Measurements from ENCODE around the gene ZNF350.
"Not testable (repeated sequence)": the region's sequence is repeated elsewhere in the genome, so short reads cannot be mapped to it uniquely, and the experiment has no call there.

The ZNF350 gene

GRCh38 chr19:51986309-51987291 is at the start of gene ZNF350:
TSS of gene ZNF350 (minus strand) at chr19:51986840. CDS start at chr19:51974360, 12,480 bp downstream.
- DNase-seq (ENCODE audit: low read depth, low spot score) = peak; percentile 77
- Histone ChIP-seq H3K9me3 (ENCODE audit: control insufficient read depth, insufficient read depth, low read length) (no peaks in the 10 kb centered on the region), H3K27me3 (ENCODE audit: control insufficient read depth, insufficient read depth, low read length) (no peaks in the 10 kb centered on the region), H3K27ac (ENCODE audit: low read length) (no peak within 1 kb of the TSS), H3K4me3 (ENCODE audit: low read length) (peak within 1 kb of the TSS; percentile 77), H3K4me1 (ENCODE audit: control insufficient read depth, insufficient read depth, low read length) (no peaks in the 10 kb centered on the region), H3K36me3 (ENCODE audit: control insufficient read depth, insufficient read depth, low read length) (no peaks in the 10 kb centered on the region)
- no CpG with 5 or more reads among the region's 33 CpGs for WGBS (ENCODE audit: insufficient coverage, insufficient read length)

DNA sequence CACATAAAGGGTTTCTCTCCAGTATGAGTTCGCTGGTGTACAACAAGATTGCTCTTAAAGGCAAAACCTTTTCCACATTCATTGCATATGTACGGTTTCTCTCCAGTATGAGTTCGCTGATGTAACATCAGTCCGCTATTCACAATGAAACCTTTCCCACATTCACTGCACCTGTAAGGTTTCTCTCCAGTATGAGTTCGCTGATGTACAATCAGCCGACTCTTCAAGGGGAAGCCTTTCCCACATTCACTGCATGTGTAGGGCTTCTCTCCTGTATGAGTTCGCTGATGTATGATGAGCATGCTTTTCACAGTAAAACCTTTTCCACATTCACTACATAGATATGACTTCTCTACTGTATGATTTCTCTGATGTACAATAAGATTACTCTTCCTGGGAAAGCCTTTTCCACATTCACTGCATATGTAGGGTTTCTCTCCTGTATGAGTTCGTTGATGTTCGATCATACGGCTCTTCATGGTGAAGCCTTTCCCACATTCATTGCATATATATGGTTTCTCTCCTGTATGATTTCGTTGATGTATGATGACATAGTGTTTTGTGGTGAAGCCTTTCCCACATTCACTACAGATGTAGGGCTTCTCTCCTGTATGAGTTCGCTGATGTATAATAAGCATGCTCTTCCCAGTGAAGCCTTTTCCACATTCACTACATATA is 47.5 kb upstream of the ZNF350 start:
- H3K9me3 ChIP-seq (ENCODE audit: control insufficient read depth, insufficient read depth, low read length) = peaks cover 13% of the 10 kb centered on the region
- H3K4me3 ChIP-seq (ENCODE audit: low read length) = no peak overlapping the region
- peaks cover 22% of the 10 kb centered on the region; the same call in 1 of the 2 replicates for H3K36me3 ChIP-seq (ENCODE audit: control insufficient read depth, insufficient read depth, low read length)
- DNase-seq (ENCODE audit: low read depth, low spot score) = no peak
- no peaks in the 10 kb centered on the region for H3K27me3 ChIP-seq (ENCODE audit: control insufficient read depth, insufficient read depth, low read length)
- H3K27ac ChIP-seq (ENCODE audit: low read length) = no peak overlapping the region
- no peaks in the 10 kb centered on the region for H3K4me1 ChIP-seq (ENCODE audit: control insufficient read depth, insufficient read depth, low read length)
- WGBS (ENCODE audit: insufficient coverage, insufficient read length) = no CpG with 5 or more reads among the region's 12 CpGs

- peak overlapping the region; percentile 77; the same call in 1 of the 2 replicates for H3K4me3 ChIP-seq (ENCODE audit: low read length)
- H3K36me3 ChIP-seq (ENCODE audit: control insufficient read depth, insufficient read depth, low read length) = peaks cover 8% of the 10 kb centered on the region; the same call in 1 of the 2 replicates
- WGBS (ENCODE audit: insufficient coverage, insufficient read length) = no CpG with 5 or more reads among the region's 5 CpGs
- H3K9me3 ChIP-seq (ENCODE audit: control insufficient read depth, insufficient read depth, low read length) = peaks cover 6% of the 10 kb centered on the region
- H3K4me1 ChIP-seq (ENCODE audit: control insufficient read depth, insufficient read depth, low read length) = no peaks in the 10 kb centered on the region
- no peaks in the 10 kb centered on the region; the same call in 1 of the 2 replicates for H3K27me3 ChIP-seq (ENCODE audit: control insufficient read depth, insufficient read depth, low read length)
- H3K27ac ChIP-seq (ENCODE audit: low read length) = no peak overlapping the region
- DNase-seq (ENCODE audit: low read depth, low spot score) = no peak
These were observed 42.1 kb upstream of the ZNF350 start for GRCh38 chr19:52028780-52029123.

GRCh38 chr19:52028027-52028779 is 41.6 kb upstream of the ZNF350 start, which contains the start of gene ZNF614:
TSS of gene ZNF614 (minus strand) at chr19:52028379. CDS start at chr19:52025745, 2,634 bp downstream.
- Histone ChIP-seq H3K4me3 (ENCODE audit: low read length) (peak within 1 kb of the TSS; percentile 77), H3K27me3 (ENCODE audit: control insufficient read depth, insufficient read depth, low read length) (no peaks in the 10 kb centered on the region; the same call in 1 of the 2 replicates), H3K36me3 (ENCODE audit: control insufficient read depth, insufficient read depth, low read length) (peaks cover 6% of the 10 kb centered on the region; the same call in 1 of the 2 replicates), H3K4me1 (ENCODE audit: control insufficient read depth, insufficient read depth, low read length) (no peaks in the 10 kb centered on the region), H3K27ac (ENCODE audit: low read length) (no peak within 1 kb of the TSS), H3K9me3 (ENCODE audit: control insufficient read depth, insufficient read depth, low read length) (peaks cover 3% of the 10 kb centered on the region)
- peak; percentile 57 for DNase-seq (ENCODE audit: low read depth, low spot score)
- WGBS (ENCODE audit: insufficient coverage, insufficient read length) = no CpG with 5 or more reads among the region's 53 CpGs

GRCh38 chr19:52026255-52026990 is 39.8 kb upstream of the ZNF350 start:
- H3K4me3 ChIP-seq (ENCODE audit: low read length); DNase-seq (ENCODE audit: low read depth, low spot score); H3K36me3 ChIP-seq (ENCODE audit: control insufficient read depth, insufficient read depth, low read length); H3K4me1 ChIP-seq (ENCODE audit: control insufficient read depth, insufficient read depth, low read length); H3K27ac ChIP-seq (ENCODE audit: low read length); H3K9me3 ChIP-seq (ENCODE audit: control insufficient read depth, insufficient read depth, low read length); H3K27me3 ChIP-seq (ENCODE audit: control insufficient read depth, insufficient read depth, low read length): not testable (repeated sequence)
- no CpG with 5 or more reads among the region's 15 CpGs for WGBS (ENCODE audit: insufficient coverage, insufficient read length)

GRCh38 chr19:52024478-52024877 is 37.8 kb upstream of the ZNF350 start:
- WGBS (ENCODE audit: insufficient coverage, insufficient read length) = no CpG with 5 or more reads among the region's 4 CpGs
- not testable (repeated sequence) for H3K36me3 ChIP-seq (ENCODE audit: control insufficient read depth, insufficient read depth, low read length)

DNA sequence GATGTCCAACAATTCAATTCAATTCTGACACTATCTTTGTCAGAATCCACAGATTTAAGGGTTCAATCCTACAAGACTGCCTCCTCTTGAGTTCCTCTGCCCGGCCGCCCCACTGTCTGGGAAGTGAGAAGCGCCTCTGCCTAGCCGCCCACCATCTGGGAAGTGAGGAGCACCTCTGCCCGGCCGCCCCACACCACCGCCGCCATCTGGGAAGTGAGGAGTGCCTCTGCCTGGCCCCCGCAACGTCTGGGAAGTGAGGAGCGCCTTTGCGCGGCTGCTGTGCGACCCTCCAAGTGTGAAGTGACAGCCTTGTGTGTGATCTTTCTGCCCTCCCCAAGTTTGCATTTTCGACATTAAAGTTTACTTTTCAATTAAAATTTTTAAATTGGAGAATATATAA is 35.6 kb upstream of the ZNF350 start:
- H3K4me1 ChIP-seq (ENCODE audit: control insufficient read depth, insufficient read depth, low read length) = no peaks in the 10 kb centered on the region
- H3K4me3 ChIP-seq (ENCODE audit: low read length) = no peak overlapping the region
- H3K36me3 ChIP-seq (ENCODE audit: control insufficient read depth, insufficient read depth, low read length) = peaks cover 9% of the 10 kb centered on the region; the same call in 1 of the 2 replicates
- H3K27ac ChIP-seq (ENCODE audit: low read length) = no peak overlapping the region
- no peak for DNase-seq (ENCODE audit: low read depth, low spot score)
- WGBS (ENCODE audit: insufficient coverage, insufficient read length) = no CpG with 5 or more reads among the region's 15 CpGs
- no peaks in the 10 kb centered on the region for H3K9me3 ChIP-seq (ENCODE audit: control insufficient read depth, insufficient read depth, low read length)
- no peaks in the 10 kb centered on the region; the same call in 1 of the 2 replicates for H3K27me3 ChIP-seq (ENCODE audit: control insufficient read depth, insufficient read depth, low read length)

More at GRCh38 chr19:52024478-52024877, 37.8 kb upstream of the ZNF350 start:
- not testable (repeated sequence) for H3K4me3 ChIP-seq (ENCODE audit: low read length); H3K9me3 ChIP-seq (ENCODE audit: control insufficient read depth, insufficient read depth, low read length); H3K27ac ChIP-seq (ENCODE audit: low read length); H3K4me1 ChIP-seq (ENCODE audit: control insufficient read depth, insufficient read depth, low read length); DNase-seq (ENCODE audit: low read depth, low spot score); H3K27me3 ChIP-seq (ENCODE audit: control insufficient read depth, insufficient read depth, low read length)

GRCh38 chr19:52020506-52020905 is 33.9 kb upstream of the ZNF350 start:
- DNase-seq (ENCODE audit: low read depth, low spot score) = no peak
- no CpG with 5 or more reads among the region's 4 CpGs for WGBS (ENCODE audit: insufficient coverage, insufficient read length)
- Histone ChIP-seq H3K27me3 (ENCODE audit: control insufficient read depth, insufficient read depth, low read length) (no peaks in the 10 kb centered on the region; the same call in 1 of the 2 replicates), H3K4me3 (ENCODE audit: low read length) (no peak overlapping the region), H3K4me1 (ENCODE audit: control insufficient read depth, insufficient read depth, low read length) (no peaks in the 10 kb centered on the region), H3K9me3 (ENCODE audit: control insufficient read depth, insufficient read depth, low read length) (no peaks in the 10 kb centered on the region), H3K27ac (ENCODE audit: low read length) (no peak overlapping the region), H3K36me3 (ENCODE audit: control insufficient read depth, insufficient read depth, low read length) (peaks cover 23% of the 10 kb centered on the region; the same call in 1 of the 2 replicates)

DNA sequence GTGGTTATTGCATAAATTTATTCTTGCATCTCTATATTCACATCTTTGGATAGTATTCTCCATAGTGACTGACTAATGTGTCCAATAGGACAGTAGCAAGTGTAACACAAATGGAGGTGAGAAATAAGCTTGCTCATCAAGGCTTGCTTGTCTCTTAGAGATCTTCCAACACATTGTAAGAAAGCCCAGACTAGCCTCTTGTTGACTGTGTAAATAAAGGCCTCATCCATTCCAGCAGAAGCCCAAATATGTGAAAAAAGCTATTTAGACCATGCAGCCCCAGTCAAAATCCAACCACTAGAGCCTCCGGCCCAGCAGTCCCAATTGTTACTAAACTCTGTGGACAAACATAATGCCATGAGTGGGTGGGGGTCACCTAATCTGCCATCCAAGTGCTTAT is 24.0 kb upstream of the ZNF350 start:
- DNase-seq (ENCODE audit: low read depth, low spot score) = no peak
- no peak overlapping the region for H3K4me3 ChIP-seq (ENCODE audit: low read length)
- no peaks in the 10 kb centered on the region for H3K9me3 ChIP-seq (ENCODE audit: control insufficient read depth, insufficient read depth, low read length)
- no peak overlapping the region for H3K27ac ChIP-seq (ENCODE audit: low read length)
- WGBS (ENCODE audit: insufficient coverage, insufficient read length) = no CpG with 5 or more reads among the region's 1 CpG
- peaks cover 5% of the 10 kb centered on the region; the same call in 1 of the 2 replicates for H3K36me3 ChIP-seq (ENCODE audit: control insufficient read depth, insufficient read depth, low read length)
- no peaks in the 10 kb centered on the region for H3K4me1 ChIP-seq (ENCODE audit: control insufficient read depth, insufficient read depth, low read length)
- no peaks in the 10 kb centered on the region for H3K27me3 ChIP-seq (ENCODE audit: control insufficient read depth, insufficient read depth, low read length)

All from iPS DF 6.9 (cell line).